CD4-positive, alpha-beta T cell treated with Interleukin-1 beta for 1 hour (primary cell): ENCODE results near the gene COG1.
A peak's percentile ranks its signal among the peaks of the same experiment; 100 is the strongest.

ENCODE experiments used
- DNase-seq, 2 donors: peaks; one replicate each; pipeline ENCODE4 v3.0.0-alpha.2; 2020 to 2022

The COG1 gene

DNA sequence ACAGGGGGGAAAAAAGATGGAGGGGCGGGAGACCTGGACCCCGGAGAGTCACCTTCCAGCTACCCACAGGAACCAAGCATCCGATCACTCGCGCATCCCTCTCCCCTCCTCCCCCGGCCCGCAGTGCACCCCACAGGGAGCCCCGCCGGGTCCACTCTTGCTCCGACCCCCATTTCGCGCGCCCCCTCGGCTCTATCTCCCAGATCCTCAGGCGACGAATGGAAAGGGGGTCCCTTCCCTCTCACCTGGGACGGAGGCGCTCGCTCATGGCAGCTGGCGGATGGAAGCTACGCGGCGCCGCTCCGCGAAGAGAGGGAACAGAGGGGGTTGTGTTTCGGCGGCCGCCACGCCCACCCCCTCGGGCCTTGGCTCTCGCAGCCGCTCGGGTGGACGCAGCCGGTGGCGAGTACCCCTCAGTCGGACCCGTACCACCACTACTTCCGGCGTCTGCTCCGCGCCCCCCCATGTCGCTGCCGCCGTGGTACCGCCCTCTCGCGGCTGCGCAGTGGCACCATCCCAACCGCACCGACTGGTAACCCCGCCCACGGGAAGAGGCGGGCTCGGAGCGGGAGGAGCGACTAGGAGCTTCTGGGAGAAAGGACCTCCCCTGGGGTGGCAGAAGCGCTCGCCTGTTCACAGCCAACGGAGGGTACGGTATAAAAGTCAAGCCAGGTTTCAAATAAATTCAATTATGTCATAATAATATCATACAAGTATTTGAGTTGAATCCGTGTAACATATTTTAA is 39.2 kb downstream of the COG1 start:
- peak; percentile 96 for DNase-seq

DNA sequence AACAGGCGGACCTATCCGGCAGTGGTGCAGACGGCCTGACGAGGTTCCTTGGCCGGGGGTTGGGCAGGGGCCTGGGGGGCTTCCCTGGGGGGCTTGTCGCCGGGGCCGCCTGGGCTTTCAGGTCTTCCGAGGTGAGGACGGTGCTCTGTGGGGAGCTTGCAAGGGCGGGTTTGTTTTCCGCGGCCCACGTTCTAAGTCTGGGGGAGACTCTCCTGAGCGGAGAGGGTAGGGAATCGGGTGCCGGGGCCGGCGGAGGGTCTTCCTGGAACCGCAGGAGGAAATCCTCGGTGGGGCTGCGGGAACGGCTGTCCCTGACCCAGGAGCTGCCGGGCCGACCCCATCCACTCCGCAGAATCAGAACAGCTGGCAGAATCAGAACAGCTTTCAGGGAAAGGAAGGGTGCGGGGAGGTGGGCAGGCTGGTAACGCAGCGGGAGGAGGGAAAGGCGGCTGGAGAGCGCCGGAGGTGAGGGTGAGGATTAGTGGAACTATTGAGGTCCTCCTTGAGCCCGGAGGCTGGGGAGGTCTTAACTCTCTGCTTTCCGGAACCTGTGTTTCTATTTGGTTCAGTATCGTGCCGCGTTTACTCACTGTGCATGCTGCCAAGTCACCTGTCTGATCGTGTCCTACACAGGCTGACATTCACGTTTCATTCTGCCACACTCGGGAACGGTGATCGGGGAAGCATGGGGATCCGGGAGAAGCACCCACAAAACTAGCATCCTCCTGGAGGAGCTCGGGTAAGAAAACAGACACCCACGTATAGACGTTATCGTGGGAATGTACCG is 39.9 kb downstream of the COG1 start:
- DNase-seq = no peak

DNA sequence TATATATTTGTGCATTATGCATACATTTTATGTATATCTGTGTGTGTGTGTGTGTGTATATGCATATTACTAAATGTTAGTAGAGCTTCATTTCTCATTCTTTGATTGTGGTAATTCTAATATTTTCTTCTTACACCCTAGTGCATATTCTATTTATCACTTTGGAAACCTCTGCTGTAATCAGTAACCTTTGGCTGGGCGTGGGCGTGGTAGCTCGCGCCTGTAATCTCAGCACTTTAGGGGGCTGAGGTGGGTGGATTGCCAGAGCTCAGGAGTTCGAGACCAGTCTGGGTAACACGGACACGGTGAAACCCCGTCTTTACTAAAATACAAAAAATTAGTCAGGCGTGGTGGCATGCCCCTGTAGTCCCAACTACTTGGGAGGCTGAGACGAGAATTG is 41.9 kb downstream of the COG1 start:
- no peak for DNase-seq

DNA sequence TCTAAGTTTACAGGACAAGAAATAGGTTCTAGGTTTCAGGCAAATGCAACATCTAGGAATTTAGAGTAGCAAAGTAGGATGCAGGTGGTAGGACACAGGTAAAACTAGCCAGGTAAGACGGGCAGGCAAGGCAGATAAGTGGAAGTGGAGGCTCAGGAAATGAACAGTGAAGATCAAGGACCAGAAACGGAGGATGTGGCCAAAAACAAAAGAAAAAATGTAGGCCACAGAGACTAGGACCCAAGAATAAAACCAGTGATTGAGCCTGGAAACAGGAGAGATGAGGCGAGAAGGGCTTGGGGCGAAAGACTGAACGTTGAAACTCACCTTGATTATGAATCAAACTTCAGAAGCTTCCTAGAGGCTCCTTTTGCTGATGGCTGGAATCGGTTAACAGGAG is 44.9 kb downstream of the COG1 start:
- no peak for DNase-seq

DNA sequence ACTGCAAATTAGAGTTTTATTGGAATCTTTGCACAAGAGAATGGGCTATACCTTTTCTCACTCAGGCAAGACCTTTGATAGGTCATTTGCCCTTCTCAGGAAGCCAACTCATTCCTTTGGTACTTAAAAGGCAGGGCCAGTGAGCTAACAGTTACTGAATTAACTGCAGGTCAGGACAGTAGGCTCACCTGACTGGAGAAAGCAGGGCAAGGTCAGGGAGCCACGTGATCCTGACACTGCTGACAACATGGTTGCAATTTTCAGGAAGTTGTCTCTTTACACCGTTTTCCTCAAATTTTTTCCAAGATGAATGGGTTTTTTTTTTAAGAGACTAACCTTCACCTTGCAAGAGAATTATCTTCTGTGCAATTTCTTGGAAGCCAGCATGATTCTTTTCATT is 47.7 kb downstream of the COG1 start:
- DNase-seq = no peak

DNA sequence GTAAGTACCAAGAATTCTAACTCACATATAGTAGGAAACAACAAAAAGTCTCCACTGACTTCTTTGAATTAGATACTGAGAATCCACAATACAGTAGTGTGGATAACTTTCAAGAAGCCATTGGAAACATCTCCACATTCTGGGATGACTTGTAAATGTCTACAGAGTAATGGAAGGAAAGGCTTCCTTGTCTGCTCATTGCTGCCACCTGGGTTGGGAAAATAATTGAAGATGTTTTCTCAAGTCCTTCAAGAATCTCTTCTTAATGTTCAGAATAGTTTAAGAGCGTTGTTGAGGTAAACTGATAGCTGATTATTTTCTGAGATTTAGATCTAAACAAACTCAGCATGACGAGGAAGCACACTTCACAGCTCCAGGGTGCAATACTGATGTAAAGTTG is 54.9 kb downstream of the COG1 start:
- DNase-seq = no peak

DNA sequence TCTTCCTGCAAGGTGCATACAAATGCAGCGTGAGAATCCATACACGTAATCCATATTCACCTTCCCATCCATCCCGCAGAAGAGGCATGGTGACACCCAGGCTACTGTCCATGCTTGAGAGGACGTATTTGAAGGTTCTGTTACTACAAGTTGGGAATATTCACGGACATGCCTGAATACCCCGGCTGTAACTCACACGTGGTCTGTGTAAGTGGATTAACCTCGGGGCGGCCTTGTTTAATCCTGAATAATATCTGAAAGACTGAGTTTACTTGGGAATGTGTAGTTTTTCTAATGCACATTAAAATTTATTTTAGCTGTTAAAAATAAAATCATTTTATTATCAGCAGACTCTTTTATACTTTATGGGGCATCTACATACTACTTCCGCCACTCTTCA is 55.7 kb downstream of the COG1 start:
- no peak for DNase-seq

DNA sequence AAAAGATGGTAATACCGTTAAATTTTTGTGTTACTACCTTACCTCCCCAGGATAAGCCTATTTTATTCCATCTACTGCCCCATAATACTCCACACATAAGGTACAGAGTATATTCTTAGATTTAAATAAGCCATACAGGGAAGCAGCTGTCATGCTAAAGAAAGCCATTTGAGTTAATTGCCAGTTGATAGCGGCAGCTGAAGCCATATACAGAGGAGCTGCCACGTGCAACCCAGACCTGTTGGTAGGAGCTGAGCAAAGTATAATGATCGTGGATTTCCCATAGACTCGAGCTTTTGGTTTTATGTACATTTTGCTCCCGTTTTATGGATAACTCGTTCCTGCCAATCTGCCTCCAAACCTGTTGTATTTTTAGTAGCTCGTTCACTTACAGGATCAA is 56.8 kb downstream of the COG1 start:
- no peak for DNase-seq

DNA sequence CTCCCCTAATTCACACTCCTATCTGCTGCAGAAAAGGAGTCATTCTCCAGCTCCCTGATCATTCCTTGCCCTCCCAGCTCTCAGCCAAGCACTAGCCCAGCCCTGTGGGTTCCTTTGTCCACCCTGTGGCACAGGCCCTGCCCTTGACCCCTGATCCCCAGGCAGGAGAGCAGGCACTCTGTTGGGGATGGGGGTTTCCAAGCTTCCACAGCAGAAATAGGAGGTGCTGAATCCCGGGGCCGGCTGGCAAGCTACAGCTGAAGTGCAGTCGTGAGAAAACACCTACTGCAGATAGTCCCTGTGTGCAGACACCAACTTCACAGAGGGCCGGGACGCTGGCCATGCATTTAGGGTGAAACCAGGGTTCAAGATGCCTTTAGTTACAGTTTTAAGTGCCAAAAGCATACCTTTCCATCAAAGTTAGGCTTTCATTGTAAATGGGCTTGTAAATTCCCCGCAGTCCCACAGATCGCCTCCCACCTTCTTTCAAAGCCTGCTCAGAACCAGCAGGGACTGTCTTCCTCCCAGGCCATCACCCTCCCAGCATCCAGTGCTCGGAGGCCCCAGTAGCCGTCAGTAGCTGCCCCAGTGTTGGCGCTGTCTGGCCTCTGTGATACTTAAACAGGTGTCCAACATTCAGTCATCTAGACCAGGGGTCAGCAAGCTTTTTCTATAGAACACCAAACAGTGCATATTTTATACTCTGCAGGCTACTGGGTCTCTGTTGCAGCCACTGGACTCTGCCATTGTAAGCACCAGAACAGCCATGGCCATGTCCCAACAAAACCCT is 58.2 kb downstream of the COG1 start:
- DNase-seq = no peak

DNA sequence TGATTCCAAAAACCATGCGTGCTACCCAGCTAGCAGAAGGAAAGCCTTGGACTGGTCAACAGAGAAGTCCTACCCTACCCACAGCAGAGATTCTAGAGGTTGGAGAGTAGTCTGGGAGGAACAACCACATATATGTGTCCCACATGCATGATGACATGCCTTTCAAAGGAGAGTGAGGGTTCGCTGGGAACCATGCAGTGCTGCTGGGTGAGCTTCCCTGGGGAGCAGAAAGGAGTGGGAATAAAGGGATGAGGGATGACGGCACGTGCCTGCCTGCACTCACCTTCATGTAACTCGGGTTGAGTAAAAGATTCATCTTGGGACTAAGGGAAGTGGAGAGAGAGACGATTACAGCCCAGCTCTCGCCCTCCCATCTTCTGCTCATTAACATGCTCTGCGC is 59.0 kb downstream of the COG1 start:
- DNase-seq = no peak

DNA sequence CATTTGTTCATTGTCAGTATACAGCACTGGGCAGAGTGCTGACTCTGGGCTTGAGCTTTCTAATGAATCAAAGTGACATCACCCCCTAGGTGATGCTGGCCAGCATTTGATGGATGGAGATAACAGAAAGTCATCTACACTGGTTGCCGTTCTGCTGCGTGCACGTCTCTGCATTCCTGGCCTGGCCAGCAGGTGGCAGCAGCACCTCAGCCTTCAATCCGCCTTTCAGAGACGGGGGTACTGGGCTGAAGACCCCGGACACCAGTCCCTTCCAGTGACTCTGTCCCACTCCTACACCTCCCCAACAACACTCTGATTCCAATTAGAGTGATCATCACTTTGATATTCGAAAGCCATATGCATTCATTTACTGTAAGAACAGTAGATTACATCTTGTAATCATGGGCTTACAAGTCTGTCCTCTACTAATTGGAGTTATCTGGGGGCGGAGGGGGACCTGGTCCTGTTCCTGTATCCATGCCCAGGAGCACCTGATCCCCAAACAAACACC is 62.9 kb downstream of the COG1 start:
- DNase-seq = peak; percentile 37 to 48

DNA sequence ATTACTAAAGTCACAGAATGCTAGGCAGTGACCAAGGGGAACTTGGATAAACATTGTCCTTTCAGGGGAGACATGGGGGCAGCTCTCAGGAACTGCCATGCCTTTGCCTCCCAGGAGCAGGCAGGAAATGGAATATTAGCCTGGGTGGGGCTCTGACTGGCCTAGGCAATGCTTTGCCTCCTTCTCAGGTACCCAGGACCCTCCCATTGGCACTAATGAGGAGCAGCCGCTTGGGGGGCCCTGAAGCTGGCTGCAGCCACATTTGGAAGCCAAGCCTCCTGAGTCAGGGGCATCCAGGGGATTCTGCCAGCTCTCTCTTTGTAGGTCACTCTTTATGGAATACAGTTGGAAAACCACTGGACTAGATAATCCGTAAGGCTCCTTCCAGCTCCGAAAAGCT is 63.4 kb downstream of the COG1 start:
- no peak for DNase-seq

DNA sequence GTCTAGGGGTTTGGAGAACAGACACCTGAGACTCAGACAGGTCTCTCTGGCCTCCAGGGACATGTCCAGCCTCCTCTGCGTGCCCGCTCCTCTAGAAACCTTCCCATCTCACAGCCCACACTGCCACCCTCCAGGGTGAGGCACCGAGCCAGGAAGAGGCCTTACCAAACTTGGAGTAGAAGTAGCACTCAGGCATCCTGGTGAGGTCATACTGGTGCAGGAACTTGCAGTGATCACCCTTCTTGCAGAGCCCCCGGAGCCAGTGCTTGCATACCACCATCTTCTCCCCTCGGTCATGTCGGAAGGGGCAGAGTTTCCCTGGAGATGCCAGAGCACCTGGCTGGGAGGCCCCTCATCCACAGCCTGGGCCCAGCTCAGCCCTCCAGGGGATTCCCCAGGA is 64.7 kb downstream of the COG1 start:
- no peak for DNase-seq
